GM10266 (cell line): ENCODE data around the gene CDC45.

Experiments used
- DNase-seq: peaks from one replicate; pipeline ENCODE4 v3.0.0; 2012; ENCODE audit errors: extremely low spot score
- CTCF ChIP-seq: IDR thresholded peaks from 2 replicates; pipeline ENCODE4 v1.5.1; 2012; ENCODE audit warnings: mild to moderate bottlenecking, low read depth; ENCODE audit not compliant: control insufficient read depth, insufficient read depth; ENCODE audit errors: missing control alignments

Gene CDC45

GRCh38 chr22:19446603-19447329, 33.0 kb upstream of the CDC45 start:
- DNase-seq: no peak
- no peak for TF ChIP-seq CTCF

GRCh38 chr22:19447330-19448075, 32.2 kb upstream of the CDC45 start, which contains the start of gene C22orf39:
Gene C22orf39, minus strand, starts transcription at chr22:19447711. Its CDS starts 23 bp downstream, at chr22:19447688.
- no peak for TF ChIP-seq CTCF
- peak; percentile 98 for DNase-seq

GRCh38 chr22:19448076-19448607, 31.6 kb upstream of the CDC45 start:
- peak; percentile 79 for DNase-seq
- no peak for TF ChIP-seq CTCF

GRCh38 chr22:19448739-19449421, 30.8 kb upstream of the CDC45 start:
- DNase-seq: peak; percentile 57
- no peak for TF ChIP-seq CTCF

- TF ChIP-seq CTCF: no peak
- no peak for DNase-seq
Observed at GRCh38 chr22:19449422-19449767, 30.3 kb upstream of the CDC45 start.

- no peak for TF ChIP-seq CTCF
- no peak for DNase-seq
Observed at GRCh38 chr22:19450363-19451175, 29.2 kb upstream of the CDC45 start.
